ENCODE results near the gene ACOT13. TPM values are rescaled to one million over a fixed set of nuclear protein-coding genes. Genes with fewer than 3 reads are reported as not detected.
"Not testable (repeated sequence)": the region's sequence is repeated elsewhere in the genome, so short reads cannot be mapped to it uniquely, and the experiment has no call there.

ACOT13 gene
- total RNA-seq, 1 donor from 2014 or later = 22.1 TPM

DNA sequence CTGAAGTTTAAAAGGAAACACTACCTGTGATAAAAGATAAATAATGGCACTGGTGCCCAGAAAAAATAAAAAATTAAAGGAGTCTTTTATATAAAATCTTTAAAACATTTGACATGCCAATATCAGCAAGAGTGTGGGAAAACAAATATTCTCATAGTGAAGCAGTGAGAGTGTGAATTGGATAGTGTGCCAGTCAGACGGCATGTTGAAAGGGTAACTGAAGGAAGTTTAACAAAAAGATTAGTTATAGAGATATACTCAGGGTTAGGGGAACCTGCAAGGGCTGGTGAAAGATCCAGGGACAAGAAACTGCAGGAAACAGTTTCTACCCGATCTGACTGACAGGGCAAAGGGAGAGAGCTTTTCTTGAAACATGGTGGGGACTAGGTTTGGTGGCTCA lies 85.6 kb downstream of the ACOT13 start:
- Mint-ChIP-seq H3K27me3 (ENCODE audit: unreplicated experiment) (no peaks in the 10 kb centered on the region), H3K4me3 (ENCODE audit: unreplicated experiment) (no peak overlapping the region), H3K9me3 (ENCODE audit: unreplicated experiment) (no peaks in the 10 kb centered on the region), H3K36me3 (ENCODE audit: low read depth, unreplicated experiment) (no peaks in the 10 kb centered on the region), H3K27ac (ENCODE audit: unreplicated experiment) (no peak overlapping the region), H3K4me1 (ENCODE audit: unreplicated experiment) (no peaks in the 10 kb centered on the region)
- TF ChIP-seq, protein P1, sequence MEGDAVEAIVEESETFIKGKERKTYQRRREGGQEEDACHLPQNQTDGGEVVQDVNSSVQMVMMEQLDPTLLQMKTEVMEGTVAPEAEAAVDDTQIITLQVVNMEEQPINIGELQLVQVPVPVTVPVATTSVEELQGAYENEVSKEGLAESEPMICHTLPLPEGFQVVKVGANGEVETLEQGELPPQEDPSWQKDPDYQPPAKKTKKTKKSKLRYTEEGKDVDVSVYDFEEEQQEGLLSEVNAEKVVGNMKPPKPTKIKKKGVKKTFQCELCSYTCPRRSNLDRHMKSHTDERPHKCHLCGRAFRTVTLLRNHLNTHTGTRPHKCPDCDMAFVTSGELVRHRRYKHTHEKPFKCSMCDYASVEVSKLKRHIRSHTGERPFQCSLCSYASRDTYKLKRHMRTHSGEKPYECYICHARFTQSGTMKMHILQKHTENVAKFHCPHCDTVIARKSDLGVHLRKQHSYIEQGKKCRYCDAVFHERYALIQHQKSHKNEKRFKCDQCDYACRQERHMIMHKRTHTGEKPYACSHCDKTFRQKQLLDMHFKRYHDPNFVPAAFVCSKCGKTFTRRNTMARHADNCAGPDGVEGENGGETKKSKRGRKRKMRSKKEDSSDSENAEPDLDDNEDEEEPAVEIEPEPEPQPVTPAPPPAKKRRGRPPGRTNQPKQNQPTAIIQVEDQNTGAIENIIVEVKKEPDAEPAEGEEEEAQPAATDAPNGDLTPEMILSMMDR (IDR thresholded peaks at IDR 0.05; ENCODE audit: unreplicated experiment) = no peak
- no peak for DNase-seq (ENCODE audit: low spot score)

DNA sequence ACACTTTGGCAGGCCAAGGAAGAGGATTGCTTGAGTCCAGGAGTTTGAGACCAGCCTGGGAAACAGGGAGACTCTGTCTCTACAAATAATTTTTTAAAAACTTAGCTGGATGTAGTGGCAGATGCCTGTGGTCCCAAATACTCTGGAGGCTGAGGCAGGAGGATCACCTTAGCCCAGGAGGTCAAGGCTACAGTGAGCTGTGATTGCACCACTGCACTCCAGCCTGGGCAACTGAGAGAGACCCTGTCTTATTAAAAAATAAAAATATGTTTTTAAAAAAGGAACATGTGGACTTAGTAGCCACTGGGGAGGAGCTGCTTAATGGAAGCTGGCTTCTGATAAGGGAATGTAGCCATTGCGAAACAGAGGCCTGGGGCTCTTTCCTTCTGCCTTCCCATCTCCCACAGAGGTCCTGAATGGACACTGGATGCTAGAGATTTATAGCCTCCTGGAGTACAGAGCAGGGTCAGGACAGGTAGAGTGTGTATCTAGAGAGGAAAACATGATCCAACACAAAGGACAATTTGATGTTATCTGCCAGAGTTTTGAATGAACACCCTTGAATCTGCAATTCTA lies 86.1 kb downstream of the ACOT13 start:
- Mint-ChIP-seq H3K27ac (ENCODE audit: unreplicated experiment) (no peak overlapping the region), H3K4me1 (ENCODE audit: unreplicated experiment) (no peaks in the 10 kb centered on the region), H3K4me3 (ENCODE audit: unreplicated experiment) (no peak overlapping the region), H3K9me3 (ENCODE audit: unreplicated experiment) (no peaks in the 10 kb centered on the region), H3K36me3 (ENCODE audit: low read depth, unreplicated experiment) (no peaks in the 10 kb centered on the region), H3K27me3 (ENCODE audit: unreplicated experiment) (no peaks in the 10 kb centered on the region)
- TF ChIP-seq, protein P1 (IDR thresholded peaks at IDR 0.05; ENCODE audit: unreplicated experiment) = no peak
- no peak for DNase-seq (ENCODE audit: low spot score)

DNA sequence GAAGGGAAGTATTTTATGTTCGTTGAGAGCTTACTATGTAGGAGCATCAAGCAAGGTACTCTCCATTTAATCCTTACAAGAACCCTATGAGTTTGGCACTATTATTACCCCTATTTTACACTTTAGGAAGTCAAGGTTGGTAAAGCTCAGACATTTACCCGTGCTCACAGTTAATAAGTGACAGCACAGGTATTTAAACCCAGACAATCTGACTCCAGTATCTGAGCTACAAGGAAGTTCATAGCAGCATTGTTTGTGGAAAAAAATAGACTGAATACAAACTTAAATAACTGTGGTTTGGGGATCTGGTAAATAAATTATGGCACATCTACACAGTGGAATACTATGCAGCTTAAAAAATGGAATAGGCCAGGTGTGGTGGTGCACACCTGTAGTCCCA lies 86.7 kb downstream of the ACOT13 start:
- Mint-ChIP-seq H3K36me3 (ENCODE audit: low read depth, unreplicated experiment) (no peaks in the 10 kb centered on the region), H3K9me3 (ENCODE audit: unreplicated experiment) (no peaks in the 10 kb centered on the region), H3K27ac (ENCODE audit: unreplicated experiment) (no peak overlapping the region), H3K4me3 (ENCODE audit: unreplicated experiment) (no peak overlapping the region), H3K4me1 (ENCODE audit: unreplicated experiment) (no peaks in the 10 kb centered on the region), H3K27me3 (ENCODE audit: unreplicated experiment) (no peaks in the 10 kb centered on the region)
- TF ChIP-seq, protein P1 (IDR thresholded peaks at IDR 0.05; ENCODE audit: unreplicated experiment) = no peak
- no peak for DNase-seq (ENCODE audit: low spot score)

DNA sequence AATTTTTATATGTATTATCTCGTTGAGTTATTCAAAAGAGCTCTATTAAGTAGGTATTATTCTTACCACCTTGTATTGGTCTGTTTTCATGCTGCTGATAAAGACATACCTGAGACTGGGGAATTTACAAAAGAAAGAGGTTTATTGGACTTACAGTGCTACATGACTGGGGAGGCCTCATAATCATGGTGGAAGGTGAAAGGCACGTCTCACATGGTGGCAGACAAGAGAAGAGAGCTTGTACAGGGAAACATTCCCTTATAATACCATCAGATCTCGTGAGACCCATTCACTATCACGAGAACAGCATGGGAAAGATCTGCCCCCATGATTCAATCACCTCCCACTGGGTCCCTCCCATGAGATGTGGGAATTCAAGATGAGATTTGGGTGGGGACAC lies 87.5 kb downstream of the ACOT13 start:
- not testable (repeated sequence) for H3K4me1 Mint-ChIP-seq (ENCODE audit: unreplicated experiment); H3K27me3 Mint-ChIP-seq (ENCODE audit: unreplicated experiment); H3K9me3 Mint-ChIP-seq (ENCODE audit: unreplicated experiment); H3K27ac Mint-ChIP-seq (ENCODE audit: unreplicated experiment); H3K36me3 Mint-ChIP-seq (ENCODE audit: low read depth, unreplicated experiment); DNase-seq (ENCODE audit: low spot score); H3K4me3 Mint-ChIP-seq (ENCODE audit: unreplicated experiment)

Other genes starting within 250 kb of the ACOT13 start
- 1.2 TPM for gene GPLD1, start 177.5 kb upstream of the ACOT13 start, total RNA-seq (ENCODE audit: unreplicated experiment)
- gene ALDH5A1, start 172.1 kb upstream of the ACOT13 start, total RNA-seq (ENCODE audit: unreplicated experiment) = 7.2 TPM
- 0.18 TPM for gene KIAA0319, start 20.9 kb upstream of the ACOT13 start, total RNA-seq (ENCODE audit: unreplicated experiment)
- 33.9 TPM for gene TDP2, start 178 bp upstream of the ACOT13 start, total RNA-seq (ENCODE audit: unreplicated experiment)
- gene C6orf62, start 52.1 kb downstream of the ACOT13 start, total RNA-seq (ENCODE audit: unreplicated experiment) = 88.8 TPM
- 24.7 TPM for gene GMNN, start 107.9 kb downstream of the ACOT13 start, total RNA-seq (ENCODE audit: unreplicated experiment)
- not detected for gene ARMH2, start 131.8 kb downstream of the ACOT13 start, total RNA-seq (ENCODE audit: unreplicated experiment)

Data from endothelial cell (in vitro differentiated cells).